Activated CD8-positive, alpha-beta memory T cell treated with anti-CD3 and anti-CD28 coated beads, Interleukin-2, amount 10 ng/mL, durations not matched to agents 7 days and 5 days (primary cell): ENCODE results near the gene HTRA3. TPM values are rescaled to one million over a fixed set of nuclear protein-coding genes. Genes with fewer than 3 reads are reported as not detected.
A peak's percentile ranks its signal among the peaks of the same experiment; 100 is the strongest.

Source experiments
- ATAC-seq: fragments of 150-1000 bp; cut with Tn5 transposase; one replicate; pipeline ENCODE4 v1.10.0; 2021; ENCODE audit warnings: moderate library complexity
- CTCF ChIA-PET: fragments of 350-600 bp; sonication (Branson Sonifier 250); formaldehyde crosslinking; loops from one replicate; lab custom pipeline; 2021; ENCODE audit warnings: antibody characterized with exemption; lab: Charles Lee
- DNase-seq: peaks from one replicate; pipeline ENCODE4 v3.0.0-alpha.2; 2020
- H3K27ac Mint-ChIP-seq: one replicate; pipeline ENCODE4 v1.8.0; 2021; ENCODE audit warnings: mild to moderate bottlenecking, mixed read lengths
- H3K27me3 Mint-ChIP-seq: one replicate; pipeline ENCODE4 v1.8.0; 2021; ENCODE audit warnings: mixed read lengths
- H3K36me3 Mint-ChIP-seq: one replicate; pipeline ENCODE4 v1.8.0; 2021; ENCODE audit warnings: mild to moderate bottlenecking, mixed read lengths
- H3K4me1 Mint-ChIP-seq: one replicate; pipeline ENCODE4 v1.8.0; 2021; ENCODE audit warnings: mixed read lengths
- H3K4me3 Mint-ChIP-seq: one replicate; pipeline ENCODE4 v1.8.0; 2021; ENCODE audit warnings: mild to moderate bottlenecking, moderate library complexity, mixed read lengths
- H3K9me3 Mint-ChIP-seq: one replicate; pipeline ENCODE4 v1.8.0; 2022; ENCODE audit warnings: low read depth, mixed read lengths
- total RNA-seq, 2 experiments: library from RNA; stranded (reverse); gene quantifications; one replicate each; pipeline ENCODE4 v1.2.3, GENCODE V29; 2021

HTRA3 gene
- total RNA-seq, 2 experiments from 2014 or later = not detected

GRCh38 chr4:8228319-8229250, 41.0 kb upstream of the HTRA3 start:
- Mint-ChIP-seq H3K27me3 (peaks cover 3% of the 10 kb centered on the region), H3K9me3 (no peaks in the 10 kb centered on the region), H3K4me1 (peaks cover 28% of the 10 kb centered on the region), H3K27ac (peak overlapping the region; percentile 25), H3K4me3 (no peak overlapping the region), H3K36me3 (no peaks in the 10 kb centered on the region)
- CTCF ChIA-PET = interaction anchor here (1.2 to 1.6 kb wide), 2 partner anchors 14 to 52 kb away, joined by 6 to 7 read pairs; no protein-coding TSS in a partner anchor
- ATAC-seq = peak; percentile 72
- peak; percentile 81 for DNase-seq

- Mint-ChIP-seq H3K4me3 (no peak overlapping the region), H3K27ac (no peak overlapping the region), H3K4me1 (peaks cover 23% of the 10 kb centered on the region), H3K9me3 (no peaks in the 10 kb centered on the region), H3K27me3 (peaks cover 3% of the 10 kb centered on the region), H3K36me3 (no peaks in the 10 kb centered on the region)
- CTCF ChIA-PET = interaction anchor here (0.6 to 1.6 kb wide), 3 partner anchors 13 to 75 kb away, joined by 3 to 7 read pairs (median 6); no protein-coding TSS in a partner anchor
- DNase-seq = no peak
- no peak for ATAC-seq
Observed at GRCh38 chr4:8229331-8229975, 40.1 kb upstream of the HTRA3 start.

DNA sequence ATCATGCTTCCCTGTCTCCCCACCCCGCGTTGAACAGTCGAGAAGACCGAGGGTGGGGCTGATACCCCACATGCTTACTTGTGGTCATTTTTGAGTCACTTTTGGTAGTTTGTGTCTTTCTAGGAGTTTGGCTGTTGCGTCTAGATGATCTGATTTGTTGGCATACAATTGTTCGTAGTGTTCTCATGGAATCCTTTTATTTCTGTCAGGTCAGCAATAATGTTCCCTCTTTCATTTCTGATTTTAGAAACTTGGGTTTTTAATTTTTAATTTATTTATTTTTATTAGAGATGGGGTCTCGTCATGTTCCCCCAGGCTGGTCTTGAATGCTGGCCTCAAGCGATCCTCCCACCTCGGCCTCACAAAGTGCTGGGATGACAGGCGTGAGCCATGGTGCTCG, 39.5 kb upstream of the HTRA3 start:
- ATAC-seq (no peak), DNase-seq (no peak)
- H3K36me3 Mint-ChIP-seq = no peaks in the 10 kb centered on the region
- no peak overlapping the region for H3K27ac Mint-ChIP-seq
- H3K4me1 Mint-ChIP-seq = peaks cover 17% of the 10 kb centered on the region
- H3K9me3 Mint-ChIP-seq = no peaks in the 10 kb centered on the region
- no peak overlapping the region for H3K4me3 Mint-ChIP-seq
- H3K27me3 Mint-ChIP-seq = peaks cover 3% of the 10 kb centered on the region
- CTCF ChIA-PET = interaction anchor here (0.6 to 1.6 kb wide), 2 partner anchors 53 to 74 kb away, joined by 3 to 6 read pairs; no protein-coding TSS in a partner anchor

DNA sequence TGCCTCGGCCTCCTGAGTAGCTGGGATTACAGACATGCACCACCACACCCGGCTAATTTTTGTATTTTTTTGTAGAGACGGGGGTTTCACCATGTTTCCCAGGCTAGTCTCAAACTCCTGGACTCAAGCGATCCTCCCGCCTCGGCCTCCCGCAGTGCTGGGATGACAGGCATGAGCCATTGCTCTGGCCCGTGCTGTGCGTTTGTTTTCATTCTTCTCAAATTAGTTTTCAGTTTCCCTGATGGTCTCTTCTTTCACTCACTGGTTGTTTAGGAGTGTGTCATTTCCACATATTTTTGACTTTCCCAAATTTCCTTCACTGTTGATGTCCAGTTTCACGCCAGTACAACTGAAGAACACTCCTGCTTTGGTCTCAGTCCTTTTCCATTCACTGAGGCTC, 38.7 kb upstream of the HTRA3 start:
- Mint-ChIP-seq H3K9me3 (no peaks in the 10 kb centered on the region), H3K27me3 (peaks cover 3% of the 10 kb centered on the region), H3K27ac (no peak overlapping the region), H3K4me1 (peaks cover 9% of the 10 kb centered on the region), H3K4me3 (no peak overlapping the region), H3K36me3 (no peaks in the 10 kb centered on the region)
- CTCF ChIA-PET = interaction anchor here (0.7 to 1.8 kb wide), 2 partner anchors 12 to 173 kb away, joined by 4 to 6 read pairs; no protein-coding TSS in a partner anchor
- no peak for DNase-seq
- ATAC-seq = no peak

DNA sequence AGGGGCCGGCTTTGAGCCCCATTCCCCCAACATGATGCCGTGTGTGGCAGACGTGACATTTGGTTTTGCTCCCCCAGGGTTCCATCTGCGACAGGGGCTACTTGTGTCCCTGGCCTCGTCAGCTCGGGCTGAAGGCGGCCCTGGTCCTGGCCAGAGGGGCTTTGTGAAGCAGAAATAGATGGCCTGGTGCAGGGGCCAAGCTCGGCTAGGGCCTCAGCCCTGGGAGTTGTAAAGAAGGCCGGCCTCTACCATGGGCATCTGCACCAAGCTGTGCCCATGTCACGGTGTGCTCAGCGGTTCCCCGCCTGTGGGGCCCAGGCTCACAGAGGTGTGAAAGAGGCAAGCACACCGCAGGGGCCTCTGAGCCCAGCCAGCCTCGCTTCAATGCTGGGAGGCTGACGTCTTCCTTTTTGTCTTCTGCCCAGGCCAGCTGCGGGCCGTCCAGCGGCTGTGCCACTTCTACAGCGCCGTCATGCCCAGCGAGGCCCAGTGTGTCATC, 38.0 kb upstream of the HTRA3 start:
- Mint-ChIP-seq H3K4me3 (no peak overlapping the region), H3K27me3 (peaks cover 3% of the 10 kb centered on the region), H3K4me1 (peaks cover 9% of the 10 kb centered on the region), H3K9me3 (no peaks in the 10 kb centered on the region), H3K36me3 (no peaks in the 10 kb centered on the region), H3K27ac (no peak overlapping the region)
- no peak for DNase-seq
- ATAC-seq = no peak
- CTCF ChIA-PET = interaction anchor here (1.8 kb wide), 1 partner anchor 11 kb away, joined by 6 read pairs; no protein-coding TSS in a partner anchor

DNA sequence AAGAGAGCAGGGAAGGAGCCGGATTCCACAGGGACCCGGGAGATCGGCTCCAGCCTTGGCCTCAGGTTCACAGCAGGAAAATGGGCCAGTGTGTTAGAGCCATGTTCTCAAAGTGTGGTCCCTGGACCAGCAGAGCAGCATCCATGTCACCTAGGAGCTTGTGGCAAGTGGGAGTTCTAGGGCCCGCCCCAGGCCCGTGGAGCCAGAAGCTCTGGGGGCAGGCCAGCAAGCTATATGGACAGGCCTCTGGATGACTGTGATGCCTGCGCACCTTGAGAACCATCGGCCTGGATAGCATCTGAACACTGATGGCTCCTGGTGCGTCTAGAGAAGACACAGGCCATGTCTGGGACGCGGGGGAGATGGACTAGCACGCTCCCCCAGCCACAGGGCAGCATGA, 36.8 kb upstream of the HTRA3 start:
- DNase-seq = no peak
- Mint-ChIP-seq H3K4me3 (no peak overlapping the region), H3K27me3 (peaks cover 3% of the 10 kb centered on the region), H3K9me3 (no peaks in the 10 kb centered on the region), H3K36me3 (no peaks in the 10 kb centered on the region), H3K4me1 (peaks cover 9% of the 10 kb centered on the region), H3K27ac (no peak overlapping the region)
- ATAC-seq = no peak
- CTCF ChIA-PET = interaction anchor here (1.8 kb wide), 1 partner anchor 10 kb away, joined by 6 read pairs; no protein-coding TSS in a partner anchor

- H3K36me3 Mint-ChIP-seq = no peaks in the 10 kb centered on the region
- H3K27ac Mint-ChIP-seq = no peak overlapping the region
- peaks cover 3% of the 10 kb centered on the region for H3K4me1 Mint-ChIP-seq
- no peak overlapping the region for H3K4me3 Mint-ChIP-seq
- H3K27me3 Mint-ChIP-seq = peaks cover 3% of the 10 kb centered on the region
- ATAC-seq = no peak
- CTCF ChIA-PET = no interaction called here
- no peaks in the 10 kb centered on the region for H3K9me3 Mint-ChIP-seq
- DNase-seq = no peak
Observed at GRCh38 chr4:8233672-8234484, 35.7 kb upstream of the HTRA3 start.

GRCh38 chr4:8234715-8235114, 34.8 kb upstream of the HTRA3 start:
- Mint-ChIP-seq H3K9me3 (no peaks in the 10 kb centered on the region), H3K4me3 (no peak overlapping the region), H3K27ac (no peak overlapping the region), H3K27me3 (peaks cover 3% of the 10 kb centered on the region), H3K4me1 (no peaks in the 10 kb centered on the region), H3K36me3 (no peaks in the 10 kb centered on the region)
- ATAC-seq (no peak), DNase-seq (no peak)
- CTCF ChIA-PET = no interaction called here

DNA sequence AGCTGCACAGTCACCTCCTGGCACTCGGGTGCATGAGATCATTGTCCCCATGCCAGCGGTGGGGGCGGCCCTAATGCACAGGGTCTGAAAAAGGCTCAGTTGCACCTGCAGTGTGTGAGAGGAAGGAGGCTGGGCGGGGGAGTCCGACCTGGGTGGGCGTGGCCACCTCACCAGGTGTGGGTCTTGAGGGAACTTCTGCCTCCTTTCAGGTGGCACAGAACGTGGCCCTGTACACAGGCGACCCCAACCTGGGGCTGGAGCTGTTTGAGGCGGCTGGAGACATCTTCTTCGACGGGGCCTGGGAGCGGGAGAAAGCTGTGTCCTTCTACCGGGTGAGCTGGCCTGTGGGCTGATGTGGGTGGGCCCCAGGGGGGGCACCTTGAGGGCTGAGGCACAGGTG, 34.3 kb upstream of the HTRA3 start:
- CTCF ChIA-PET = interaction anchor here (1.1 to 1.4 kb wide), 2 partner anchors 58 to 169 kb away, joined by 3 to 5 read pairs; no protein-coding TSS in a partner anchor
- no peaks in the 10 kb centered on the region for H3K36me3 Mint-ChIP-seq
- H3K9me3 Mint-ChIP-seq = no peaks in the 10 kb centered on the region
- peaks cover 3% of the 10 kb centered on the region for H3K27me3 Mint-ChIP-seq
- DNase-seq (no peak), ATAC-seq (no peak)
- no peaks in the 10 kb centered on the region for H3K4me1 Mint-ChIP-seq
- H3K27ac Mint-ChIP-seq = no peak overlapping the region
- H3K4me3 Mint-ChIP-seq = no peak overlapping the region

DNA sequence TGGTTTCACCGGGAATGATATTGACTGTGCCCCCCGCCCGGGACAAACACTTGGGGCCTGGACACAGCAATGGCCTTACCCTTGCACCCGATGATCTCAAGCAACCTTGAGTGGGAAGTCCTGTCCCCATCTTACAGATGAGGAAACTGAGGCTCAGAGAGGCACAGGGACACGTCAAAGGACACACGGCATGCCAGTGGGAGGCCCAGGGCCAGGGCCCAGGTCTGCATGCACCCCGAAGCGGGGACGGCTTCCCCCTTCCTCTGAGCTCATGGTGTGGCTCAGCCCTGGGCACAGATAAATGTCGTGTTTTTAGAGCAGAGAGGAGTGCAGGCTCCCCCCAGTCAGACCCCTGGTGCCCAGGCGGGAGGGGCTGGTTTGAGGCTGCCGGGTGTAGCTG, 33.9 kb upstream of the HTRA3 start:
- no peaks in the 10 kb centered on the region for H3K36me3 Mint-ChIP-seq
- H3K9me3 Mint-ChIP-seq = no peaks in the 10 kb centered on the region
- no peak overlapping the region for H3K27ac Mint-ChIP-seq
- H3K4me3 Mint-ChIP-seq = no peak overlapping the region
- CTCF ChIA-PET = interaction anchor here (1.1 to 1.4 kb wide), 2 partner anchors 59 to 168 kb away, joined by 3 to 5 read pairs; no protein-coding TSS in a partner anchor
- no peak for ATAC-seq
- DNase-seq = no peak
- no peaks in the 10 kb centered on the region for H3K4me1 Mint-ChIP-seq
- H3K27me3 Mint-ChIP-seq = no peaks in the 10 kb centered on the region

- H3K27me3 Mint-ChIP-seq = no peaks in the 10 kb centered on the region
- no peaks in the 10 kb centered on the region for H3K36me3 Mint-ChIP-seq
- CTCF ChIA-PET = interaction anchor here (1.1 to 1.4 kb wide), 2 partner anchors 60 to 168 kb away, joined by 3 to 5 read pairs; no protein-coding TSS in a partner anchor
Observed at GRCh38 chr4:8236106-8236919, 33.2 kb upstream of the HTRA3 start.

GRCh38 chr4:8236920-8237195, 32.7 kb upstream of the HTRA3 start:
- CTCF ChIA-PET = no interaction called here
- DNase-seq (no peak), ATAC-seq (no peak)
- peaks cover under 1% of the 10 kb centered on the region for H3K4me1 Mint-ChIP-seq
- no peak overlapping the region for H3K4me3 Mint-ChIP-seq
- no peaks in the 10 kb centered on the region for H3K36me3 Mint-ChIP-seq
- no peak overlapping the region for H3K27ac Mint-ChIP-seq
- H3K27me3 Mint-ChIP-seq = no peaks in the 10 kb centered on the region
- no peaks in the 10 kb centered on the region for H3K9me3 Mint-ChIP-seq

More at GRCh38 chr4:8236106-8236919, 33.2 kb upstream of the HTRA3 start:
- Mint-ChIP-seq H3K4me1 (no peaks in the 10 kb centered on the region), H3K9me3 (no peaks in the 10 kb centered on the region), H3K4me3 (no peak overlapping the region), H3K27ac (no peak overlapping the region)
- ATAC-seq = no peak
- DNase-seq = no peak
